Measurements from ENCODE around the gene COPZ1.
"Not testable (repeated sequence)": the region's sequence is repeated elsewhere in the genome, so short reads cannot be mapped to it uniquely, and the experiment has no call there.

COPZ1 gene

GRCh38 chr12:54331461-54331860 is 6.5 kb downstream of the COPZ1 start:
- DNase-seq (ENCODE audit: low read depth in 3 of 3) = no peak

DNA sequence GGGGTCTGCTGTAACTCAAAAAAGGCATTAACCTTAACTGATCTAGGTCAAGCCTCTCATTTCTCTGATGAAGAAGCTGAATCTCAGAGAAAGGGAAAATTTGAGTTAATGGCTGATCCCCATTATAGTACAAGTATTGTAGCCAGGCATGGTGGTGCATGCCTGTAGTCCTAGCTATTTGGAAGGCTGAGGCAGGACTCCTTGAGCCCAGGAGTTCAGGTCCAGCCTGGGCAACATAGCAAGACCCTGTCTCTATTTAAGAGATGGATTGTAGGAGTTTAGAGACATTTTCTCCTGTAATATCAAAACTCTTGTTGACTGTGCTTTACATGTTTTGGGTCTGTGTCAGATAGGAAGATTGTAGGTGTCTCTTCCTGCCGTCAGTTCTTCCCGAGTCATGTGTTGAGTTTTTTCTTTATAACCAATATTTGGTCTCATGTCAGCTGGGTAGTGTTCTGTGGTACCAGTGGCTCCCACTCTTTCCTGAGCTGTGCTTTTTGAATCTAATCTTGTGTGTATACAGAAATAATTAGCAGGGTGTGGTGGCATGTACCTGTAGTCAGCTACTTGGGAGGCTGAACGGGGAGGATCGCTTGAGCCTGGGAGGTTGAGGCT is 8.6 kb downstream of the COPZ1 start:
- no peak for DNase-seq (ENCODE audit: low read depth in 3 of 3)

DNA sequence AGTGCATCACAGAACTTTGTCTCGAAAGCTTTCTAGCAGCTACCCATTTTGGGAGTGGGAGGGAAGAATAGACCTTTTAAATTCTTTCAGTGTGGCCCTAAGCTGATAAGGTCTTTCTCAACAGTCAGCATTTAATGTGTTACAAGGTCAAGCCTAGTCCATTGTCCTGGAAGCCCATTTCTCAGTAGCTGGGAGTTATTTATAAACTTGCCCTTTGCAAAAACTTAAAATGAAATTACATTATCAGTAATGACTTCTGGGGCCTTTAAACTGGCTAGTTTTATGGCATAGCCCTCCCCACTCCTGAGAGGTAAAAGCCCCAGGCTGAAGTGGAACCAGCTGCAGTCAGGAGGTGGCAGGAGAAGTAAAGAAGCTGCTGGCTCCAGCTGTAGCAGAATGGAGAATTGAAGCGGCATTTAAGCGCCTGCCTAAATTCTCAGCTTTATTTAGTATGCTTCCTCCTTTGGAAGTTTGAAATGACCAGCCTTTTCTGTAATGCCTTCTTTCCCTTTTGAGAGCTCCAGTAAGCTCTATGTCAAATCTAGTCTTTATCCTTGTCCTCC is 12.4 kb downstream of the COPZ1 start:
- no peak for DNase-seq (ENCODE audit: low read depth in 3 of 3)

DNA sequence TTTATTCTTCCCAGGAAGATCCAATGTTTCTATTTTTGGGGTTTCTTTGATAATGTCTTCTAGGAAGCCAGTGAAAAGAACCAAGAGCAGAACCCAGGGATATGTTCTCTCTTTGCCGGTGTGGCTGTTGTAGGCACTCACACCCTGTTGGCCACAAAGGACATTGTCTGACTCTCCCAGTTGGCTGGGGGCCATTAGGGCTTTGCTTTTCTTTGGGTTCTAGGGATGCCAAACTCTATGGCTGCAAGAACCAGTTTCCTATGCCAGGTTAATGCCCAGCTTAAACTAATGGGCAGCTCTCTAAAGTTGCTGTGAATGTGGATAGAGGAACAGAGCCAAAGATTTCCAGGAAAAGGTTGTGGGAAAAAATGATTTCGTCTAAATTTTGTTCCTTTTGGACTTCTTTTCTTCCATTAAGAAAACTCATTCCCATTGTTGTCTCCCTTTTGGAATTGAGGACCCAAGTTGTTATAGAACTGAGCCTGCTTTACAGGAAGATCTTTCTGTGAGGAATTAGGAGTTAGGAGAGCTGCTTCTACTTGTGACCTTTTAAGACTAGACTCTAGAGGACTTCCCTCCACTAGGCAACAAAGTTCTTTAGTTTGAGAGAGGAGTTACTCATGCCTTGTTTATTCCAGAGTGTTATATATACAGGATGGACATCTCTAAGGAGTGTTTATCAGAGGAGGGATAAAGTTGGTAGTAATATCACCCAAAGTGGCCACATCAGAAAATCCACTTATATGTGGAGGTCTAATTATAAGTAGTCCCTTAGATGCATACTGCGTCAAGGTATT is 13.1 kb downstream of the COPZ1 start:
- no peak for DNase-seq (ENCODE audit: low read depth in 3 of 3)

DNA sequence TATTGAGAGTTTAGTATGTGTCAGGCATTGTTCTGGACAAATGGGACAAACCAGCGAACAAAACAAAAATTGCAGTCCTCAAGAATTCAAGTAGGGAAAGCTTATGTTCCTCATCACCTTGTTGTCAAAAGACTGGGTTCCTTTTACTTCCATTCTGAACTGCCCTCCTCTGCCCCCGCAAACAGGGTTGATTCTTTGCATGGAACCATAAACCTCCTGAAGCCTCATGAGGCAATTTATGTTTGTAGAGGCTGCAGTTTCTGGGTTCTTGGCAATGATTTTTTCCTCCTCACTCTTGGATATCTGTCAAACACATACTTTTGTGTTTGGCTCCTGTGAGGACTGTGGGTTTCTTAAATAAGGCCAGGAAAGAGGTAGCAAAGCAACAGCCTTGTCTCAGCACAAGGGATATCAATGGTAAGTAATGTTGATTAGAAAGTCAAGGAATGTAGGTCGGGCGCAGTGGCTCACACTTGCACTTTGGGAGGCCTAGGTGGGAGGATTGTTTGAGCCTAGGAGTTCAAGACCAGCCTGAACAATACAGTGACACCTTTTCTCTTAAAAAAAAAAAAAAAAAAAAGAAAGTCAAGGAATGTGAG is 13.9 kb downstream of the COPZ1 start:
- DNase-seq (ENCODE audit: low read depth in 3 of 3) = no peak

DNA sequence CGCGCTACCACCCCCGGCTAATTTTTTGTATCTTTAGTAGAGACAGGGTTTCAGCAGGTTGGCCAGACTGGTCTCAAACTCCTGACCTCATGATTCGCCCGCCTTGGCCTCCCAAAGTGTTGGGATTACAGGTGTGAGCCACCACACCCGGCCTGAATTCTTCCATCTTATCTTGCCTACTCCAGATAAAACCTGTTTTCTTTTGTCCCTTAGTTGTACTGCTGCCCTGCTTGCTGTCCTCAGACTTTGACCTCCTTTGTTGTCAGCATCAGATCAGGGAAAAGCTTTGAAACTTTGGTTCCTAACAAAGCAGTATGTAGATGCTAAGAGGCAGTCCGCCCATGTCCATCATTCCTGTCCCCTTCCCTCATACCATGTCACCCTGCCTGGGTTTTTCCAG is 15.9 kb downstream of the COPZ1 start:
- no peak for DNase-seq (ENCODE audit: low read depth in 3 of 3)

- DNase-seq (ENCODE audit: low read depth in 3 of 3) = no peak
These were observed 16.7 kb downstream of the COPZ1 start for GRCh38 chr12:54341378-54342300.

DNA sequence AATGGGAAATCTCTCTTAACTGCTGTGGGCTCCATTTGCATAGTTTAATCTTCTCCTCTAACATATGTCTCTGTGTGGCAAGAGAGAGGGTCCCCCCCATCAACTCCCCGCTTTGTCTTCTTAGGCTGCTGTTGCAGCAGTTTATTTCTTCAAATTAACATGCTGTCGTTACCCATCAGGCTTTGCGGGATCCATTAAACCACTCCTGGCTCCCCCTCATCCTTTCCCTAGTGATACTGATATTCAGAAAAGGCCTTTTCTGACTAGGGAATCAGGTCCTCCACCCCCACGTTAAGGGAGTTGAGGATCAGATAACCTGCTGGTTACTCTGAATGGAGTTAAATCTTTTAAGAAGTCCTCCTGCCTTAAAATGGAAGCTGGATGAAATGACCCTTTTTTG is 24.1 kb downstream of the COPZ1 start:
- DNase-seq (ENCODE audit: low read depth in 3 of 3) = no peak

- no peak for DNase-seq (ENCODE audit: low read depth in 3 of 3)
These were observed 24.7 kb downstream of the COPZ1 start for GRCh38 chr12:54349679-54350078.

DNA sequence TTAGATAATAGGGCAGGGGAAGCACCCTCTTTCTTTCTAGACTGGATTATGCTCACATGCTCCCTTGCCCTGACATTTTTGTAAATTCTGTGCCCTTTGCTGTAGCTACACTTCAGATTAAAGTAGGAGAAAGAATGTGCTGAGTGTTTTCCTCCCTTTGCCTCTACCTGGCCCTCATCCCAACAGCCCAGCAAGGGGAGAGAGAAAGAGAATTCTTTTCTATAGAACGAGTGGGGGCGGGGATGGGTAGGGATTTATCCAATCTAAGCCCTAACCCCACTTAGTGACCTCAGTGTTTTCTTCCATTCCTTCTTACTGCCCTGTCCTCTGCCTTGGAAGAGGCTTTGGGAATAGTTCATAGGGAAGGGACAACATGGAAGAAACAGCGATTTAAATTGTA is 25.8 kb downstream of the COPZ1 start:
- no peak for DNase-seq (ENCODE audit: low read depth in 3 of 3)

DNA sequence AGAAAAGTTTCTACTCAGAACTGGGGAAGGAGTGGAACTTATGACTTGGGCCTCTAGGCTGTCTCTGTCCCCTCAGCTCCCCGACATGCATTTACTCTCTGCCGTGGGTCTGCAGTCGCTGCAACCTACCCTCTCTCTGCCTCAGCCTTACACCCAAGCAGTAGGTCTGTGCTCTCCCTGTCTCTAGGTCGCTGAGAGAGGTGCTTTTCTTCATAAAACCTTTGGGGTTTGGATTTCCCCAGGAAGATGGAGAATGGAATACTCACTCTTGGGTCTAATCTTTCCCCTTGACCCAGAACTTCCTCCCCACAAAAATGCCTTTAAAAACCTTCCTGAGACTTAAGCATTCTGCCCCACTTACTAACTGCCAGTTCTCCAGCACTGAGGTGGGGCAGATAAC is 26.4 kb downstream of the COPZ1 start:
- no peak for DNase-seq (ENCODE audit: low read depth in 3 of 3)

GRCh38 chr12:54352022-54352531 is 27.1 kb downstream of the COPZ1 start:
- DNase-seq (ENCODE audit: low read depth in 3 of 3) = peak in 1 of 3 donors; percentile 29

- DNase-seq (ENCODE audit: low read depth in 3 of 3) = no peak
These were observed 28.3 kb downstream of the COPZ1 start for GRCh38 chr12:54352891-54353874.

DNA sequence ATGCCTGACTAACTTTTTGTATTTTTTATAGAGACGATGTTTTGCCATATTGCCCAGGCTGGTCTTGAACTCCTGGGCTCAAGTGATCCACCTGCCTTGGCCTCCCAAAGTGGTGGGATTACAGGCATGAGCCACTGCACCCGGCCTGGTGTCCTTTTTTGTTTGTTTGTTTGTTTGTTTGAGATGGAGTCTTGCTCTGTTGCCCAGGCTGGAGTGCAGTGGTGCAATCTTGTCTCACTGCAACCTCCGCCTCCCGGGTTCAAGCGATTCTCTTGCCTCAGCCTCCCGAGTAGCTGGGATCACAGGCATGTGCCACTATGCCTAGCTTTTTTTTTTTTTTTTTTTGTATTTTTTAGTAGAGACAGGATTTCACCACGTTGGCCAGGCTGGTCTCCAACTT is 29.3 kb downstream of the COPZ1 start:
- DNase-seq (ENCODE audit: low read depth in 3 of 3) = not testable (repeated sequence)

DNA sequence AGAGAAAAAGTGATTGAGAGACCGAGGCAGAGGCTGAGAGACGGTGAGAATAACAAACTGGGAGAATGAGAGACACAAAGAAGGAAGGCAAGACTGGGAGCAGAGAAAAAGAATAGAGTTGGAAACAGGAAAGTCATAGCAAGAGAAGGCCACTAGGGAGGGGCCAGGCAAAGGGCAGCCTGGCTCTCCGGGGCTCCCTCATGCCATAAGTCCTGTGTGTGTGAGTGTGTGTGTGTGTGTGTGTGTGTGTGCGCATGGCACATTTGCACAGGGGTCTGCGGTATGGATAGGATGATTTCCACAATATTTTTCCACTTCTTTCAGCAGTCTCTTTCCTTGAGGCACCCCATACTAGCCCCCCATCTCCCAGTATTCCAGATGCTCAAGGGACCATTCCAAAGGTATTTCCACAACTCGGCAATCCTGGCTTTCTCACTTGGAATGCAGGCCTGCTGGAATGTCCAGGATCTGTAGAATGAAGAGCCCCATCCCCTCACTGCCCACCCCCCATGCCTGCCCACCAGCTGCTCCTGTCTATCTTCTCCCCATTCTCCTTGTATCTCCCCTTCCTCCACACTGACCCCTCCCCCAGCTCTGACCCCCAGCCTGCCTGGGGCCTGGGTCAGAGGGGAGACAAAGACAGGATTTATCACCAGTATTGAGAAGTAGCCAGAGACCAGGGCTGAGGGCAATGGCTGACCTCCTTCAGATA is 30.3 kb downstream of the COPZ1 start:
- no peak for DNase-seq (ENCODE audit: low read depth in 3 of 3)

DNA sequence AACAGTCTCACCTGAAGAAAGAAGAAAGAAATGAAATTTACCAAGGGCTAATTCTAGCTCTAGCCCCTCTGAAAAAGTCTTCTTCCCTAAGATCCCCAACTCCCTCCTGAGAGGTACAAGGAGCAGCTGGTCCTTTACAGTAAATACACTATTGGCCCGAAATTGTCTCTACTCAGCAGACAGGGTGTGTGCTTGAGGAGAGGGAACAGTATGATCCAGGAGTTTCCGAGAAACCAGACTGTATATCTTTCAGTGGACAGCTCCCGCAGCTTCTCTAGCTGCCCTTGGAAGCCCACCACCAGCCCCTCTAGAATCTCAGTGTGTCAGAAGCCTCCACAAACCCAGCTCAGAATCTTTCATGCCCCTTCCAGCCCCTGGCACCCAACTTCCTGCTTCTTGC is 31.3 kb downstream of the COPZ1 start:
- DNase-seq (ENCODE audit: low read depth in 3 of 3) = no peak

DNA sequence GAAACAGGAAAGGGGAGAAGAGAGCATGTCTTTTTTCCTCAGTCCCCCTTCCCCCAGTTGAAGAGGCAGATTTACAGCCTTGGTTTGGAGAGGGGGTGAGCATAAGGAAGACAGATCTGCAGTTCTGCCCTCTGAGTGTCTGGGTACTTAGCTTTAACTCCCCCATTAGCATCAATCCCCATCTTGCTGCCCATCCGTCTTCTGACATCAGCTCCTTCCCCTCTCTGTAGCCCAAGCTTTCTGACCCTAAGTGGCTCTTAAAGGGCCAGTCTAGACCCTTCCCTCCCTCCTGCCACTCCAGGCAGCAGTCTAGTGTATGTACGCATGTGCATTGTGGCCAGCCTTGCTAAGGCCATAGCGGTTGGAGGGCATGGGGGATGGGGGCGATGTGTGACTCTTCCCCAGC is 32.0 kb downstream of the COPZ1 start:
- no peak for DNase-seq (ENCODE audit: low read depth in 3 of 3)

GRCh38 chr12:54357506-54358190 is 32.7 kb downstream of the COPZ1 start:
- DNase-seq (ENCODE audit: low read depth in 3 of 3) = no peak
